Measurements from ENCODE around the gene GHR. TPM values are rescaled to one million over a fixed set of nuclear protein-coding genes. Genes with fewer than 3 reads are reported as not detected.

Gene GHR
- total and polyA plus RNA-seq, 2 of the 8 experiments (the other 6 are each of a cell fraction or from before 2014, with no cell fraction given), result 0.15 to 0.19 TPM

DNA sequence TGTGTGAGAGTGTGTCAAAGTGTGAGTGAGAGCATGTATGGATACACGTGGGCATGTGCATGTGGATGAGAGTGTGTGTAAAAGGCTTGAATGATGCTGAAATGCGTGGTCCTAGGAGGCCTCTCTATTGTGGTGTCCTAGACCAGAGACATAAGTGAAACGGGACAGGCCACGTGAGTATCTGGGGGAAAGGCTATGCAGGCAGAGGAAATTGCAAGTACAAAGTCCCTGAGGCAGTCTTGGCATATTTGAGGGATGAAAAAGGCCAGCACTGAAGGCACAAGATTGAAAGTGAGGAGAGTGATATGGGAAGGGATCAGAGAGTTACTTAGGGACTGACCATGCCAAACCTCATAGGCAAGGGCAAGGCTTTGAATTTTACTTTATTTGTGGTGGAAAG is 266.2 kb downstream of the GHR start:
- H3K56ac ChIP-seq (replicated peaks; ENCODE audit: insufficient read length, low read depth, low read length), result no peak overlapping the region
- H4K91ac ChIP-seq (replicated peaks; ENCODE audit: insufficient read length, low read length), result no peak overlapping the region
- POLR2A ChIA-PET (ENCODE audit: partially characterized antibody), result no interaction called here
- no peaks in the 10 kb centered on the region for H3K79me2 ChIP-seq (ENCODE audit: control insufficient read depth in 1 of 2, insufficient read depth in 2 of 2, low read length in 2 of 2)
- no peak overlapping the region for H3K14ac ChIP-seq (ENCODE audit: insufficient read length)
- no peak overlapping the region for H2BK120ac ChIP-seq (replicated peaks; ENCODE audit: low read depth, low read length)
- H3K36me3 ChIP-seq (ENCODE audit: control insufficient read depth in 2 of 4, insufficient read depth in 4 of 4, low read length in 3 of 4), result no peaks in the 10 kb centered on the region
- H3K18ac ChIP-seq (ENCODE audit: extremely low read depth, low read length), result no peak overlapping the region
- H2BK20ac ChIP-seq (ENCODE audit: low read length), result no peak overlapping the region
- H2AFZ ChIP-seq (ENCODE audit: low read length), result no peak overlapping the region
- 76% methylated on average over 4 of the region's 4 CpGs; no CpG with 5 or more reads in 1 of the 2 experiments for WGBS, 2 experiments (ENCODE audit: extremely low coverage in 1 of 2, insufficient coverage in 1 of 2, insufficient read length in 1 of 2, insufficient replicate concordance in 2 of 2, low coverage in 1 of 2, low lambda C conversion rate in 2 of 2, missing lambda C conversion rate in 1 of 2)
- no peak for DNase-seq (ENCODE audit: low read depth in 1 of 2, low spot score in 2 of 2)
- no peak overlapping the region for H3K9ac ChIP-seq (replicated peaks in 1 of 4; ENCODE audit: extremely low read depth in 1 of 4, low read depth in 3 of 4, low read length in 3 of 4)
- H3K27me3 ChIP-seq (replicated peaks in 1 of 4; ENCODE audit: control insufficient read depth in 3 of 4, extremely low read depth in 1 of 4, insufficient read depth in 3 of 4, low read length in 3 of 4), result peaks cover 0 to 1% (median 0%) of the 10 kb centered on the region in 4 experiments; a peak in 1 of 7 replicates
- H2BK15ac ChIP-seq (ENCODE audit: low read length), result no peak overlapping the region
- H4K5ac ChIP-seq (ENCODE audit: insufficient read length, low read depth, low read length), result no peak overlapping the region
- no peak for FAIRE-seq
- no peaks in the 10 kb centered on the region for H3K79me1 ChIP-seq (ENCODE audit: low read depth, low read length)
- H3K23me2 ChIP-seq (ENCODE audit: low read depth, low read length), result peaks cover 2% of the 10 kb centered on the region; the same call in 1 of the 2 replicates
- no peak overlapping the region for H2AK5ac ChIP-seq (ENCODE audit: low read depth, low read length)
- no peaks in the 10 kb centered on the region for H4K20me1 ChIP-seq (replicated peaks in 1 of 2; ENCODE audit: control insufficient read depth in 1 of 2, insufficient read depth in 2 of 2, low read length in 2 of 2)
- no peaks in the 10 kb centered on the region for H3K4me1 ChIP-seq (replicated peaks in 1 of 4; ENCODE audit: control insufficient read depth in 3 of 4, insufficient read depth in 4 of 4, low read length in 3 of 4)
- no peak overlapping the region for H3K4me3 ChIP-seq (ENCODE audit: extremely low read depth in 1 of 4, insufficient read depth in 2 of 4, low read depth in 3 of 4, low read length in 4 of 4)
- no peak overlapping the region for H3K27ac ChIP-seq (ENCODE audit: low read depth, low read length)
- H2BK12ac ChIP-seq (ENCODE audit: low read depth, low read length), result no peak overlapping the region
- H2BK5ac ChIP-seq (ENCODE audit: low read depth, low read length), result no peak overlapping the region
- no peaks in the 10 kb centered on the region for H3K9me3 ChIP-seq (ENCODE audit: insufficient read depth in 2 of 2, low read depth in 1 of 2, low read length in 1 of 2)
- no peak overlapping the region for H3K23ac ChIP-seq (ENCODE audit: insufficient read length)
- CTCF ChIA-PET (ENCODE audit: partially characterized antibody), result interaction anchor here (1.3 kb wide), 1 partner anchor 56 kb away, joined by 4 read pairs; no protein-coding TSS in a partner anchor
- no peak overlapping the region for H4K8ac ChIP-seq (ENCODE audit: extremely low read depth, insufficient read depth, low read length)
- no peak overlapping the region for H3K4ac ChIP-seq (replicated peaks; ENCODE audit: insufficient read length, low read depth, low read length)
- no peak overlapping the region for H3K4me2 ChIP-seq (ENCODE audit: insufficient read depth in 1 of 2, low read depth in 2 of 2, low read length in 2 of 2)
- TF ChIP-seq SAP30 (IDR thresholded peaks at IDR 0.05; ENCODE audit: insufficient read depth, insufficient replicate concordance, low read length), result no peak
- no peak for TF ChIP-seq SRF (IDR thresholded peaks at IDR 0.05; ENCODE audit: low read depth, low read length)
- TF ChIP-seq SIN3A (conservative IDR thresholded peaks at IDR 0.05 in 1 of 2, IDR thresholded peaks at IDR 0.05 in 1 of 2; ENCODE audit: low read depth in 1 of 2, low read length in 2 of 2), result no peak
- no peak for TF ChIP-seq KDM5A (IDR thresholded peaks at IDR 0.05; ENCODE audit: low read length)
- no peak for TF ChIP-seq SIRT6 (IDR thresholded peaks at IDR 0.05; ENCODE audit: low read length)
- TF ChIP-seq, protein P1, sequence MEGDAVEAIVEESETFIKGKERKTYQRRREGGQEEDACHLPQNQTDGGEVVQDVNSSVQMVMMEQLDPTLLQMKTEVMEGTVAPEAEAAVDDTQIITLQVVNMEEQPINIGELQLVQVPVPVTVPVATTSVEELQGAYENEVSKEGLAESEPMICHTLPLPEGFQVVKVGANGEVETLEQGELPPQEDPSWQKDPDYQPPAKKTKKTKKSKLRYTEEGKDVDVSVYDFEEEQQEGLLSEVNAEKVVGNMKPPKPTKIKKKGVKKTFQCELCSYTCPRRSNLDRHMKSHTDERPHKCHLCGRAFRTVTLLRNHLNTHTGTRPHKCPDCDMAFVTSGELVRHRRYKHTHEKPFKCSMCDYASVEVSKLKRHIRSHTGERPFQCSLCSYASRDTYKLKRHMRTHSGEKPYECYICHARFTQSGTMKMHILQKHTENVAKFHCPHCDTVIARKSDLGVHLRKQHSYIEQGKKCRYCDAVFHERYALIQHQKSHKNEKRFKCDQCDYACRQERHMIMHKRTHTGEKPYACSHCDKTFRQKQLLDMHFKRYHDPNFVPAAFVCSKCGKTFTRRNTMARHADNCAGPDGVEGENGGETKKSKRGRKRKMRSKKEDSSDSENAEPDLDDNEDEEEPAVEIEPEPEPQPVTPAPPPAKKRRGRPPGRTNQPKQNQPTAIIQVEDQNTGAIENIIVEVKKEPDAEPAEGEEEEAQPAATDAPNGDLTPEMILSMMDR (IDR thresholded peaks at IDR 0.05; ENCODE audit: control extremely low read depth in 1 of 3, insufficient read depth in 1 of 3, low read depth in 1 of 3, low read length in 3 of 3), result no peak
- no peak for TF ChIP-seq PHF8 (conservative IDR thresholded peaks at IDR 0.05; ENCODE audit: low read depth, low read length)
- no peak for TF ChIP-seq HDAC2 (IDR thresholded peaks at IDR 0.05; ENCODE audit: borderline replicate concordance in 1 of 2, low read depth in 2 of 2, low read length in 2 of 2)
- TF ChIP-seq RNF2 (IDR thresholded peaks at IDR 0.05; ENCODE audit: borderline replicate concordance, low read depth, low read length, missing control alignments, poor library complexity, severe bottlenecking), result no peak

Measured in H1 (cell line).